Liver (tissue), 9 donors: ENCODE results near the gene SLK. TPM values are rescaled to one million over a fixed set of nuclear protein-coding genes. Genes with fewer than 3 reads are reported as not detected.

Experiments
- DNase-seq: peaks from one replicate; pipeline ENCODE4 v3.0.0-alpha.2; 2017; ENCODE audit warnings: low spot score
- H3K27ac ChIP-seq, 2 donors: one replicate each; pipeline ENCODE4 v1.7.0; 2013; ENCODE audit warnings: inconsistent platforms in 2 of 2, low read length in 2 of 2, control low read depth in 1 of 2, low read depth in 1 of 2, mild to moderate bottlenecking in 1 of 2
- H3K27me3 ChIP-seq, 4 donors: one replicate each; pipeline versions ENCODE4 v1.6.1 to v1.7.0; 2013; ENCODE audit warnings: low read length in 3 of 4, inconsistent platforms in 1 of 4, mild to moderate bottlenecking in 1 of 4, moderate library complexity in 1 of 4; ENCODE audit not compliant: control insufficient read depth in 4 of 4, insufficient read depth in 4 of 4
- H3K36me3 ChIP-seq, 4 donors: one replicate each; pipeline versions ENCODE4 v1.6.1 to v1.7.0; 2013; ENCODE audit warnings: low read length in 3 of 4, mild to moderate bottlenecking in 3 of 4, low read depth in 1 of 4, moderate library complexity in 1 of 4; ENCODE audit not compliant: control insufficient read depth in 4 of 4, insufficient read depth in 3 of 4
- H3K4me1 ChIP-seq, 4 donors: one replicate each; pipeline versions ENCODE4 v1.6.1 to v1.7.0; 2013; ENCODE audit warnings: low read length in 3 of 4, mild to moderate bottlenecking in 3 of 4, moderate library complexity in 1 of 4; ENCODE audit not compliant: control insufficient read depth in 4 of 4, insufficient read depth in 4 of 4
- H3K4me3 ChIP-seq, 3 donors: one replicate each; pipeline versions ENCODE4 v1.6.1 to v1.7.0; 2013; ENCODE audit warnings: low read length in 3 of 3, control low read depth in 1 of 3, low read depth in 1 of 3, mild to moderate bottlenecking in 1 of 3
- H3K9ac ChIP-seq, 2 donors: one replicate each; pipeline ENCODE4 v1.7.0; 2013; ENCODE audit warnings: low read length in 2 of 2, mild to moderate bottlenecking in 2 of 2, moderate library complexity in 2 of 2, control low read depth in 1 of 2, low read depth in 1 of 2
- H3K9me3 ChIP-seq, 4 donors: one replicate each; pipeline versions ENCODE4 v1.6.1 to v1.7.0; 2013; ENCODE audit warnings: low read length in 3 of 4; ENCODE audit not compliant: control insufficient read depth in 4 of 4
- EGR1 ChIP-seq, 2 donors: IDR thresholded peaks; 2 replicates each; pipeline ENCODE4 v1.6.1; 2016 to 2018; ENCODE audit warnings: antibody characterized with exemption in 2 of 2, low read depth in 2 of 2
- FOXA1 ChIP-seq: IDR thresholded peaks from 2 replicates; pipeline ENCODE4 v1.6.1; 2016; ENCODE audit warnings: antibody characterized with exemption
- FOXA2 ChIP-seq: IDR thresholded peaks from 2 replicates; pipeline ENCODE4 v1.6.1; 2016; ENCODE audit warnings: antibody characterized with exemption
- GABPA ChIP-seq, 2 donors: IDR thresholded peaks in 1 of 2; conservative IDR thresholded peaks in 1 of 2; 2 replicates each; pipeline ENCODE4 v1.6.1; 2016; ENCODE audit warnings: antibody characterized with exemption in 2 of 2, mild to moderate bottlenecking in 1 of 2, moderate library complexity in 1 of 2
- HNF4A ChIP-seq, 2 donors: conservative IDR thresholded peaks; 2 replicates each; pipeline ENCODE4 v1.6.1; 2016; ENCODE audit warnings: antibody characterized with exemption in 2 of 2, mild to moderate bottlenecking in 2 of 2
- HNF4G ChIP-seq: IDR thresholded peaks from 2 replicates; pipeline ENCODE4 v1.6.1; 2016; ENCODE audit warnings: antibody characterized with exemption
- JUND ChIP-seq, 2 donors: IDR thresholded peaks; 2 replicates each; pipeline ENCODE4 v1.6.1; 2016; ENCODE audit warnings: antibody characterized with exemption in 2 of 2
- NR2F2 ChIP-seq: IDR thresholded peaks from 2 replicates; pipeline ENCODE4 v1.6.1; 2016; ENCODE audit warnings: antibody characterized with exemption
- RAD21 ChIP-seq, 2 donors: IDR thresholded peaks; 2 replicates each; pipeline ENCODE4 v1.6.1; 2016; ENCODE audit warnings: antibody characterized with exemption in 2 of 2, mild to moderate bottlenecking in 2 of 2
- RXRA ChIP-seq, 2 donors: IDR thresholded peaks; 2 replicates each; pipeline ENCODE4 v1.6.1; 2017 to 2018; ENCODE audit warnings: antibody characterized with exemption in 2 of 2, mild to moderate bottlenecking in 1 of 2
- SP1 ChIP-seq: IDR thresholded peaks from 2 replicates; pipeline ENCODE4 v1.6.1; 2018; ENCODE audit warnings: antibody characterized with exemption, mild to moderate bottlenecking
- TAF1 ChIP-seq: conservative IDR thresholded peaks from 2 replicates; pipeline ENCODE4 v1.6.1; 2016; ENCODE audit warnings: antibody characterized with exemption, mild to moderate bottlenecking
- YY1 ChIP-seq: IDR thresholded peaks from 2 replicates; pipeline ENCODE4 v1.6.1; 2016; ENCODE audit warnings: antibody characterized with exemption, mild to moderate bottlenecking
- WGBS: extraction: QIAGEN DNeasy Blood & Tissue Kit; methylation state at CpG from one replicate; pipeline ENCODE4 v1.1.7; 2013; 5-methylcytosine and 5-hydroxymethylcytosine counted together
- polyA plus RNA-seq, 2 donors: library from polyadenylated mRNA; stranded (reverse) in 1 of 2; unstranded in 1 of 2; fragments of 200-250 nt in 1 of 2; fragments of >200 nt in 1 of 2; fragmentation: Nextera tagmentation in 1 of 2; extraction: Ambion mirVana in 1 of 2; gene quantifications; one replicate each; pipeline versions ENCODE4 v1.2.1 to v1.2.3, GENCODE V29; 2013 to 2015
- total RNA-seq, 2 donors: library from RNA; depleted of rRNA; stranded (reverse); fragments of >200 nt; gene quantifications; one replicate each; pipeline ENCODE4 v1.2.3, GENCODE V29; 2014
- TF ChIP-seq, protein P1 (sequence below): IDR thresholded peaks from 2 replicates; pipeline ENCODE4 v1.6.1; 2016; ENCODE audit warnings: antibody characterized with exemption
- TF ChIP-seq, protein P2 (sequence below): IDR thresholded peaks from 2 replicates; pipeline ENCODE4 v1.6.1; 2016; ENCODE audit warnings: antibody characterized with exemption
- TF ChIP-seq, protein P3 (sequence below): fragments of 150-350 bp; IDR thresholded peaks from 2 replicates; pipeline ENCODE4 v1.5.1; 2017; ENCODE audit warnings: improper control_type of control experiment, low read depth, low read length; ENCODE audit not compliant: missing input control
- TF ChIP-seq, protein P4 (sequence below): IDR thresholded peaks from 2 replicates; pipeline ENCODE4 v1.6.1; 2016; ENCODE audit warnings: antibody characterized with exemption, mild to moderate bottlenecking
- TF ChIP-seq, protein P5 (sequence below): IDR thresholded peaks from 2 replicates; pipeline ENCODE4 v1.6.1; 2016; ENCODE audit warnings: antibody characterized with exemption
- donor health status: healthy.
- donor health status: healthy.
- donor health status: healthy.
- donor health status: healthy.
- donor health status: healthy.

SLK gene
- total and polyA plus RNA-seq, 4 donors, result 3.9 to 20.3 (median 12.4) TPM

DNA sequence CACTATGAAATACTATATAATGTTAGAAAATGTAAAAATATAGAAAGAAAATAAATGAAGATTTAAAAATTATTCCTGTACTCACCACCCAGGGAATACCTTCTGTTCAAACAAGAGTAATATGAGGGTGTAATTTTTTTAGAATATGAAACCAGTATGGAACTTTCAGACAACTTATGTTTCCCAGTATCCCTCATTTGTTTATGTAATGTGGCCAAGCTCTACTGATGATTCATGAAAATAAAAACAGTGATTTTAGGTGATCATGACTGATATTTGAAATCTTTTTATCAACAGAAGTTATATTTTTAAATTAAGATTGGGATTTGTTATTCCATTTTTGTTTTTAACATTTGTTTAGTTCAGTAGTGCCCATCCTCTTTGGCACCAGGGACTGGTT lies 18.8 kb downstream of the SLK start (continued):
- TF ChIP-seq, protein P1, sequence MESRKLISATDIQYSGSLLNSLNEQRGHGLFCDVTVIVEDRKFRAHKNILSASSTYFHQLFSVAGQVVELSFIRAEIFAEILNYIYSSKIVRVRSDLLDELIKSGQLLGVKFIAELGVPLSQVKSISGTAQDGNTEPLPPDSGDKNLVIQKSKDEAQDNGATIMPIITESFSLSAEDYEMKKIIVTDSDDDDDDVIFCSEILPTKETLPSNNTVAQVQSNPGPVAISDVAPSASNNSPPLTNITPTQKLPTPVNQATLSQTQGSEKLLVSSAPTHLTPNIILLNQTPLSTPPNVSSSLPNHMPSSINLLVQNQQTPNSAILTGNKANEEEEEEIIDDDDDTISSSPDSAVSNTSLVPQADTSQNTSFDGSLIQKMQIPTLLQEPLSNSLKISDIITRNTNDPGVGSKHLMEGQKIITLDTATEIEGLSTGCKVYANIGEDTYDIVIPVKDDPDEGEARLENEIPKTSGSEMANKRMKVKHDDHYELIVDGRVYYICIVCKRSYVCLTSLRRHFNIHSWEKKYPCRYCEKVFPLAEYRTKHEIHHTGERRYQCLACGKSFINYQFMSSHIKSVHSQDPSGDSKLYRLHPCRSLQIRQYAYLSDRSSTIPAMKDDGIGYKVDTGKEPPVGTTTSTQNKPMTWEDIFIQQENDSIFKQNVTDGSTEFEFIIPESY, result no peak
- TF ChIP-seq FOXA1 (no peak), YY1 (no peak), GABPA (IDR thresholded peaks at IDR 0.05 in 1 of 2, conservative IDR thresholded peaks at IDR 0.05 in 1 of 2) (no peak), RAD21 (IDR thresholded peaks at IDR 0.05) (no peak), HNF4A (conservative IDR thresholded peaks at IDR 0.05) (no peak), FOXA2 (no peak), EGR1 (IDR thresholded peaks at IDR 0.05; ENCODE audit: low read depth in 2 of 2) (no peak)
- TF ChIP-seq, protein P2, sequence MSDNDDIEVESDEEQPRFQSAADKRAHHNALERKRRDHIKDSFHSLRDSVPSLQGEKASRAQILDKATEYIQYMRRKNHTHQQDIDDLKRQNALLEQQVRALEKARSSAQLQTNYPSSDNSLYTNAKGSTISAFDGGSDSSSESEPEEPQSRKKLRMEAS, result no peak

DNA sequence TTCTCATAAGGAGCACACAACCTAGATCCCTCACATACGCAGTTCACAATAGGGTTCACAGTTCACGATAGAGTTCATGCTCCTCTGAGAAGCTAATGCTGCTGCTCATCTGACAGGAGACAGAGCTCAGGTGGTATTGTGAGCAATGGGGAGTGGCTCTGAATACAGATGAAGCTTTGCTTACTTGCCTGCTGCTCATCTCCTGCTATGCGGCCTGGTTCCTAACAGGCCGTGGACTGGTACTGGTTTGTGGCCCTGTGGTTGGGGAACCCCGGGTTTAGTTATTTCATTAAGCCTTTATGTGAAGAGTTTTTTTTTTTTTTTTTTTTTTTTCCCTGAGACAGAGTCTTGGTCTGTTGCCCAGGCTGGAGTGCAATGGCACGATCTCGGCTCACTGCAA lies 19.4 kb downstream of the SLK start:
- WGBS, result 75% methylated on average over 7 of the region's 7 CpGs
- no peak for DNase-seq
- Histone ChIP-seq H3K27ac (no peak overlapping the region), H3K27me3 (no peaks in the 10 kb centered on the region), H3K4me3 (no peak overlapping the region), H3K4me1 (peaks cover 0 to 14% (median 3%) of the 10 kb centered on the region in 4 donors), H3K36me3 (peaks cover 0 to 2% (median 0%) of the 10 kb centered on the region in 4 donors), H3K9me3 (no peaks in the 10 kb centered on the region), H3K9ac (no peak overlapping the region)
- no peak for TF ChIP-seq GABPA (IDR thresholded peaks at IDR 0.05 in 1 of 2, conservative IDR thresholded peaks at IDR 0.05 in 1 of 2)
- TF ChIP-seq EGR1 (IDR thresholded peaks at IDR 0.05; ENCODE audit: low read depth in 2 of 2), result no peak
- TF ChIP-seq FOXA2, result no peak
- TF ChIP-seq, protein P3, sequence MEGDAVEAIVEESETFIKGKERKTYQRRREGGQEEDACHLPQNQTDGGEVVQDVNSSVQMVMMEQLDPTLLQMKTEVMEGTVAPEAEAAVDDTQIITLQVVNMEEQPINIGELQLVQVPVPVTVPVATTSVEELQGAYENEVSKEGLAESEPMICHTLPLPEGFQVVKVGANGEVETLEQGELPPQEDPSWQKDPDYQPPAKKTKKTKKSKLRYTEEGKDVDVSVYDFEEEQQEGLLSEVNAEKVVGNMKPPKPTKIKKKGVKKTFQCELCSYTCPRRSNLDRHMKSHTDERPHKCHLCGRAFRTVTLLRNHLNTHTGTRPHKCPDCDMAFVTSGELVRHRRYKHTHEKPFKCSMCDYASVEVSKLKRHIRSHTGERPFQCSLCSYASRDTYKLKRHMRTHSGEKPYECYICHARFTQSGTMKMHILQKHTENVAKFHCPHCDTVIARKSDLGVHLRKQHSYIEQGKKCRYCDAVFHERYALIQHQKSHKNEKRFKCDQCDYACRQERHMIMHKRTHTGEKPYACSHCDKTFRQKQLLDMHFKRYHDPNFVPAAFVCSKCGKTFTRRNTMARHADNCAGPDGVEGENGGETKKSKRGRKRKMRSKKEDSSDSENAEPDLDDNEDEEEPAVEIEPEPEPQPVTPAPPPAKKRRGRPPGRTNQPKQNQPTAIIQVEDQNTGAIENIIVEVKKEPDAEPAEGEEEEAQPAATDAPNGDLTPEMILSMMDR, result no peak
- TF ChIP-seq RAD21 (IDR thresholded peaks at IDR 0.05), result no peak
- TF ChIP-seq SP1, result no peak
- no peak for TF ChIP-seq NR2F2
- TF ChIP-seq HNF4A (conservative IDR thresholded peaks at IDR 0.05), result no peak
- TF ChIP-seq FOXA1, result no peak
- no peak for TF ChIP-seq TAF1
- no peak for TF ChIP-seq HNF4G
- TF ChIP-seq JUND (IDR thresholded peaks at IDR 0.05), result no peak
- TF ChIP-seq, protein P4, sequence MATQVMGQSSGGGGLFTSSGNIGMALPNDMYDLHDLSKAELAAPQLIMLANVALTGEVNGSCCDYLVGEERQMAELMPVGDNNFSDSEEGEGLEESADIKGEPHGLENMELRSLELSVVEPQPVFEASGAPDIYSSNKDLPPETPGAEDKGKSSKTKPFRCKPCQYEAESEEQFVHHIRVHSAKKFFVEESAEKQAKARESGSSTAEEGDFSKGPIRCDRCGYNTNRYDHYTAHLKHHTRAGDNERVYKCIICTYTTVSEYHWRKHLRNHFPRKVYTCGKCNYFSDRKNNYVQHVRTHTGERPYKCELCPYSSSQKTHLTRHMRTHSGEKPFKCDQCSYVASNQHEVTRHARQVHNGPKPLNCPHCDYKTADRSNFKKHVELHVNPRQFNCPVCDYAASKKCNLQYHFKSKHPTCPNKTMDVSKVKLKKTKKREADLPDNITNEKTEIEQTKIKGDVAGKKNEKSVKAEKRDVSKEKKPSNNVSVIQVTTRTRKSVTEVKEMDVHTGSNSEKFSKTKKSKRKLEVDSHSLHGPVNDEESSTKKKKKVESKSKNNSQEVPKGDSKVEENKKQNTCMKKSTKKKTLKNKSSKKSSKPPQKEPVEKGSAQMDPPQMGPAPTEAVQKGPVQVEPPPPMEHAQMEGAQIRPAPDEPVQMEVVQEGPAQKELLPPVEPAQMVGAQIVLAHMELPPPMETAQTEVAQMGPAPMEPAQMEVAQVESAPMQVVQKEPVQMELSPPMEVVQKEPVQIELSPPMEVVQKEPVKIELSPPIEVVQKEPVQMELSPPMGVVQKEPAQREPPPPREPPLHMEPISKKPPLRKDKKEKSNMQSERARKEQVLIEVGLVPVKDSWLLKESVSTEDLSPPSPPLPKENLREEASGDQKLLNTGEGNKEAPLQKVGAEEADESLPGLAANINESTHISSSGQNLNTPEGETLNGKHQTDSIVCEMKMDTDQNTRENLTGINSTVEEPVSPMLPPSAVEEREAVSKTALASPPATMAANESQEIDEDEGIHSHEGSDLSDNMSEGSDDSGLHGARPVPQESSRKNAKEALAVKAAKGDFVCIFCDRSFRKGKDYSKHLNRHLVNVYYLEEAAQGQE, result no peak
- TF ChIP-seq, protein P1, result no peak
- TF ChIP-seq, protein P5, sequence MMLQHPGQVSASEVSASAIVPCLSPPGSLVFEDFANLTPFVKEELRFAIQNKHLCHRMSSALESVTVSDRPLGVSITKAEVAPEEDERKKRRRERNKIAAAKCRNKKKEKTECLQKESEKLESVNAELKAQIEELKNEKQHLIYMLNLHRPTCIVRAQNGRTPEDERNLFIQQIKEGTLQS, result no peak
- no peak for TF ChIP-seq YY1
- TF ChIP-seq, protein P2, result no peak
- no peak for TF ChIP-seq RXRA (IDR thresholded peaks at IDR 0.05)
